Fibroblast of skin of back (primary cell): ENCODE data around the gene KLHL21.
"Not testable (repeated sequence)": the region's sequence is repeated elsewhere in the genome, so short reads cannot be mapped to it uniquely, and the experiment has no call there.

Experiments
- DNase-seq: peaks from one replicate; pipeline ENCODE4 v3.0.0-alpha.2; 2013

KLHL21 gene

GRCh38 chr1:6600410-6601048 lies 2.1 kb downstream of the KLHL21 start:
- no peak for DNase-seq

GRCh38 chr1:6599991-6600390 lies 2.7 kb downstream of the KLHL21 start:
- not testable (repeated sequence) for DNase-seq

- no peak for DNase-seq
These were observed 3.3 kb downstream of the KLHL21 start for GRCh38 chr1:6599141-6599975.

- DNase-seq = no peak
These were observed 4.9 kb downstream of the KLHL21 start for GRCh38 chr1:6597777-6598131.

- DNase-seq = no peak
These were observed 5.5 kb downstream of the KLHL21 start for GRCh38 chr1:6596886-6597776.

- no peak for DNase-seq
These were observed 6.3 kb downstream of the KLHL21 start for GRCh38 chr1:6596351-6596750.

GRCh38 chr1:6594977-6595740 lies 7.5 kb downstream of the KLHL21 start:
- no peak for DNase-seq

GRCh38 chr1:6593810-6594209 lies 8.9 kb downstream of the KLHL21 start:
- no peak for DNase-seq

- no peak for DNase-seq
These were observed 9.6 kb downstream of the KLHL21 start for GRCh38 chr1:6592865-6593593.

GRCh38 chr1:6592441-6592840 lies 10.2 kb downstream of the KLHL21 start:
- DNase-seq = no peak

- no peak for DNase-seq
These were observed 11.0 kb downstream of the KLHL21 start for GRCh38 chr1:6591644-6592043.

GRCh38 chr1:6591222-6591621 lies 11.4 kb downstream of the KLHL21 start:
- no peak for DNase-seq

GRCh38 chr1:6590046-6590445 lies 12.6 kb downstream of the KLHL21 start:
- no peak for DNase-seq

- DNase-seq = no peak
These were observed 13.7 kb downstream of the KLHL21 start for GRCh38 chr1:6588893-6589520.

- no peak for DNase-seq
These were observed 14.4 kb downstream of the KLHL21 start for GRCh38 chr1:6588128-6588892.

GRCh38 chr1:6587261-6588005 lies 15.2 kb downstream of the KLHL21 start:
- no peak for DNase-seq

GRCh38 chr1:6586404-6586816 lies 16.3 kb downstream of the KLHL21 start:
- no peak for DNase-seq

GRCh38 chr1:6585841-6586240 lies 16.8 kb downstream of the KLHL21 start:
- DNase-seq = no peak

GRCh38 chr1:6585081-6585722 lies 17.5 kb downstream of the KLHL21 start:
- no peak for DNase-seq
